Measurements from ENCODE around the gene NEBL. TPM values are rescaled to one million over a fixed set of nuclear protein-coding genes. Genes with fewer than 3 reads are reported as not detected.

NEBL gene
- total and polyA plus RNA-seq, 2 of the 4 experiments (the other 2 are of a cell fraction) = under 0.01 TPM

GRCh38 chr10:20922451-20922850 lies 25.3 kb upstream of the NEBL start:
- intact Hi-C loops (cut with micrococcal nuclease) = no loop called here

More at GRCh38 chr10:20922451-20922850, 25.3 kb upstream of the NEBL start:
- Histone ChIP-seq H2BK15ac (ENCODE audit: low read depth, low read length) (no peak overlapping the region), H3K14ac (replicated peaks; ENCODE audit: low read depth, low read length) (no peak overlapping the region), H4K20me1 (ENCODE audit: insufficient read depth, low read length) (no peaks in the 10 kb centered on the region), H2BK120ac (ENCODE audit: low read depth, low read length) (no peak overlapping the region), H3K4me1 (ENCODE audit: control insufficient read depth, insufficient read depth, low read length) (no peaks in the 10 kb centered on the region), H3K79me1 (ENCODE audit: low read depth in 1 of 2, low read length in 2 of 2) (no peaks in the 10 kb centered on the region), H2AK9ac (replicated peaks; ENCODE audit: low read depth, low read length, poor library complexity) (no peak overlapping the region), H3K36me3 (ENCODE audit: control insufficient read depth, insufficient read depth, low read length) (no peaks in the 10 kb centered on the region), H3K27me3 (ENCODE audit: control insufficient read depth, insufficient read depth, low read length) (no peaks in the 10 kb centered on the region), H3K23ac (ENCODE audit: low read depth, low read length) (no peak overlapping the region), H4K91ac (ENCODE audit: insufficient read depth, low read depth, low read length) (no peak overlapping the region), H3K4me2 (ENCODE audit: low read depth, low read length) (no peak overlapping the region), H3K4me3 (ENCODE audit: insufficient read depth, low read depth, low read length) (no peak overlapping the region), H4K5ac (ENCODE audit: low read depth, low read length) (no peak overlapping the region), H3K9me3 (ENCODE audit: control insufficient read depth, insufficient read depth, low read length) (no peaks in the 10 kb centered on the region; the same call in 1 of the 2 replicates), H3K9ac (ENCODE audit: low read depth, low read length) (no peak overlapping the region), H3K9me1 (ENCODE audit: insufficient read depth, low read length) (no peaks in the 10 kb centered on the region), H2AK5ac (ENCODE audit: low read depth, low read length) (no peak overlapping the region), H3K56ac (ENCODE audit: extremely low read depth, insufficient read depth, low read length) (no peak overlapping the region), H3K4ac (ENCODE audit: low read depth, low read length) (no peak overlapping the region), H3K18ac (ENCODE audit: low read depth, low read length) (no peak overlapping the region), H2BK20ac (ENCODE audit: low read depth, low read length) (no peak overlapping the region), H2BK5ac (ENCODE audit: low read depth, low read length, poor library complexity, severe bottlenecking) (no peak overlapping the region), H3K27ac (ENCODE audit: insufficient read depth, low read length) (no peak overlapping the region), H4K8ac (ENCODE audit: low read depth in 2 of 2, low read length in 2 of 2) (no peak overlapping the region), H2AFZ (replicated peaks; ENCODE audit: low read length, poor library complexity) (no peak overlapping the region)
- dilution Hi-C loops (cut with HindIII; ENCODE audit: low sequenced_read_pairs, unreplicated experiment) = no loop called here
- no TSS peak for BruUV-seq (replicated peaks)
- WGBS, 2 experiments (ENCODE audit: extremely low coverage in 2 of 2, insufficient read length in 1 of 2) = no CpG with 5 or more reads among the region's 5 CpGs
- ATAC-seq (ENCODE audit: low read depth) (no peak), DNase-seq (no peak)
- in situ Hi-C loops (cut with MboI; ENCODE audit: low sequenced_read_pairs) = no loop called here
- CTCF ChIA-PET = no interaction called here
- TF ChIP-seq POLR2A (IDR thresholded peaks at IDR 0.05; ENCODE audit: low read depth, low read length) (no peak), CEBPB (IDR thresholded peaks at IDR 0.05; ENCODE audit: low read depth, low read length) (no peak), SMC3 (IDR thresholded peaks at IDR 0.05; ENCODE audit: low read depth, low read length) (no peak), MAFK (IDR thresholded peaks at IDR 0.05; ENCODE audit: low read depth, low read length) (no peak), CHD1 (IDR thresholded peaks at IDR 0.05; ENCODE audit: low read depth, low read length) (no peak), USF2 (IDR thresholded peaks at IDR 0.05; ENCODE audit: low read depth, low read length) (no peak), BHLHE40 (IDR thresholded peaks at IDR 0.05; ENCODE audit: low read depth, low read length) (no peak), CTCF (conservative IDR thresholded peaks at IDR 0.05; ENCODE audit: low read depth, low read length) (no peak), FOS (IDR thresholded peaks at IDR 0.05; ENCODE audit: low read depth, low read length) (no peak), ELK1 (IDR thresholded peaks at IDR 0.05; ENCODE audit: borderline replicate concordance, low read depth, low read length) (no peak), MAZ (IDR thresholded peaks at IDR 0.05; ENCODE audit: borderline replicate concordance, low read depth, low read length) (no peak), MXI1 (IDR thresholded peaks at IDR 0.05; ENCODE audit: borderline replicate concordance, low read depth, low read length) (no peak), RCOR1 (IDR thresholded peaks at IDR 0.05; ENCODE audit: insufficient replicate concordance, low read length) (no peak), RFX5 (IDR thresholded peaks at IDR 0.05; ENCODE audit: low read depth, low read length) (no peak), RAD21 (IDR thresholded peaks at IDR 0.05; ENCODE audit: low read length) (no peak), NFE2L2 (IDR thresholded peaks at IDR 0.05; ENCODE audit: low read depth, low read length) (no peak)
- POLR2A ChIA-PET (ENCODE audit: unreplicated experiment) = no interaction called here

Measured in IMR-90 (cell line).